Effector memory CD4-positive, alpha-beta T cell (primary cell): ENCODE results near the gene FNDC3B.

Experiments
- DNase-seq, 3 donors: peaks; one replicate each; pipeline ENCODE4 v3.0.0-alpha.2; 2020
- H3K27ac ChIP-seq: 2 replicates; pipeline ENCODE4 v1.7.0; 2013; ENCODE audit warnings: mild to moderate bottlenecking, low read length, moderate library complexity; ENCODE audit not compliant: insufficient read depth, poor library complexity, severe bottlenecking
- H3K27me3 ChIP-seq: replicated peaks from 2 replicates; pipeline ENCODE4 v1.7.0; 2013; ENCODE audit warnings: mild to moderate bottlenecking, low read length; ENCODE audit not compliant: insufficient read depth, control insufficient read depth, poor library complexity, severe bottlenecking
- H3K36me3 ChIP-seq: 2 replicates; pipeline ENCODE4 v1.7.0; 2013; ENCODE audit warnings: mild to moderate bottlenecking, low read length, moderate library complexity; ENCODE audit not compliant: control insufficient read depth, insufficient read depth
- H3K4me1 ChIP-seq: 2 replicates; pipeline ENCODE4 v1.7.0; 2013; ENCODE audit warnings: low read length, mild to moderate bottlenecking; ENCODE audit not compliant: control insufficient read depth, insufficient read depth, poor library complexity, severe bottlenecking
- H3K4me3 ChIP-seq: 2 replicates; pipeline ENCODE4 v1.7.0; 2013; ENCODE audit warnings: low read length, low read depth, mild to moderate bottlenecking; ENCODE audit not compliant: insufficient read depth, poor library complexity, severe bottlenecking
- H3K9me3 ChIP-seq: 2 replicates; pipeline ENCODE4 v1.7.0; 2013; ENCODE audit warnings: mild to moderate bottlenecking, low read length, moderate library complexity; ENCODE audit not compliant: control insufficient read depth

The FNDC3B gene

DNA sequence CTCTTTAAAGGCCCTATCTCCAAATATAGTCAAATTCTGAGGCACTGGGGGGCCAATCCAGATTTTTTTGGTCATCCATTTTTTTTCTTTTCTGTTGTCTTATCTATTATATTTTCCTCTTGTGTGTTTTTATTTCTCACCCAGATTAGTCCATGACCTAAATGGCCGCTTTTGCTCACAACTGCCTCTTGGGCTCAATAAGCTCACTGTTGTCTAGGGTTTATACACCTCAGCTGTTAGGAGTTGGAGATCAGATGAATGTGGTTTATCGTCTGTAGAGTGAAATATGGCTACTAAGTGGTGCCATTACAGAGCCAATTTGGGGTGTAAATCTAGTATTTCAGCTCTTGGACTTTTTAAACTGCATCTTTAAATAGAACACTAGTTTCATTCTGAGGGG lies 235.5 kb downstream of the FNDC3B start:
- Histone ChIP-seq H3K36me3 (no peaks in the 10 kb centered on the region), H3K27me3 (no peaks in the 10 kb centered on the region), H3K27ac (no peak overlapping the region), H3K4me3 (no peak overlapping the region), H3K4me1 (no peaks in the 10 kb centered on the region), H3K9me3 (no peaks in the 10 kb centered on the region)
- no peak for DNase-seq

DNA sequence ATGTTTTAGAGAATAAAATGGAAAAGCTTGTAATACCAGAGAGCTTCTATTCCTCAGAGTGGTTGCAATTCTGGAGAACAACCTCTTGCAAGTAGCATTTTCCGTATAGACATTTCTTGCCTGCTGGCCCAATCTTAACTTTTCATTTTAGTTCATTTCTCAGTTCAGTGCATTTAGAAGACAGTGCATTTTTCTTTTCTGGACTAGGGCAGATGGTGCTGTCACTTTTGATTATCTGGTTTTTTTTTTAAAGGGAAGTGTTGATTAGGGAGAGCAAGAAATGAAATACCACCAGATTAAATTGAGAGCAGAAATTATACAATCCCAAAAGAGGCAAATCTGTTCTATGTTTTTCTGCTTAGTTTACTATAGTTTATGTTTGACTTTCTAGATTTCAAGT lies 236.2 kb downstream of the FNDC3B start:
- H3K27ac ChIP-seq: no peak overlapping the region
- H3K36me3 ChIP-seq: no peaks in the 10 kb centered on the region

DNA sequence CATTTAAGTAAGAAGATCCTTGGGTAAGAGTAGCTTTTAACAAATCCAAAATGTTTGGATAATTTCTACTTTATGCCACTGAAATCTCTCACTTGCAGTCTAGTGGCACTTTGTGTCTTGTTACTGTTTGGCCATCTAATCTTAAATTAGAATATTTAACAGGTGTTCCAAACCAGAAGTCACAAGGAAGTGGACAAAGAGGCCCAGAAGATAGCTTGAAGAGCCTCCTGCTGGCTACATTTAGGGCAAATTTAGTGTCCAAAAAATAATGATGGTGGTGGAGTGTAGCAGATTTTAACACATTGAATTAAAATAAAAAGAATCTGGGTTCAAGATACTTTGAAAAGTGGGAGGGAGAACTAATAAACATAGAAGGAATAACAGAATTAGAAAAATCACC lies 236.7 kb downstream of the FNDC3B start:
- H3K4me3 ChIP-seq: no peak overlapping the region
- H3K4me1 ChIP-seq: no peaks in the 10 kb centered on the region
- no peaks in the 10 kb centered on the region for H3K36me3 ChIP-seq
- H3K27me3 ChIP-seq: no peaks in the 10 kb centered on the region
- H3K27ac ChIP-seq: no peak overlapping the region
- H3K9me3 ChIP-seq: no peaks in the 10 kb centered on the region
- no peak for DNase-seq

More for the DNA sequence above, 236.2 kb downstream of the FNDC3B start:
- no peak overlapping the region for H3K4me3 ChIP-seq
- no peaks in the 10 kb centered on the region for H3K27me3 ChIP-seq
- DNase-seq: no peak
- no peaks in the 10 kb centered on the region for H3K9me3 ChIP-seq
- no peaks in the 10 kb centered on the region for H3K4me1 ChIP-seq

DNA sequence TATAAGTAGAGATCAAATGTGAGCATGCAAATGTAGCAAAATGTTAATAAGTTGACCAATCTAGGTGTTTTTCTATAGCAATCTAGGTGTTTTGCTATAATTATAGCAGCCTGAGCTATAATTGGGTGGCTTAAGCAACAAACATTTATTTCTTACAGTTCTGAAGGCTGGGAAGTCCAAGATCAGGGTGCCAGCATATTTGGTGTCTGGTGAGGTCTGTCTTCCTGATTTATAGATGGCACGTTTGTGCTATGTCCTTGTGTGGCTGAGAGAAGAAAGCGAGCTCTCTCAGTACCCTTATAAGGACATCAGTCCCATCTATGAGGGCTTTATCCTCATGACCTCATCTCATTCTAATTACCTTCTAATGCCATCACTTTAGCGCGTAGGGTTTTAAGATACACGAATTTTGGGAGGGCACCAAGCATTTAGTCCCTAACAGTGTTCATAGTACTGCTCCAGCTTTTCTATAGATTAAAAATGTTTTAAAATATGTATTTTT lies 237.8 kb downstream of the FNDC3B start:
- Histone ChIP-seq H3K9me3 (no peaks in the 10 kb centered on the region), H3K27me3 (no peaks in the 10 kb centered on the region), H3K27ac (no peak overlapping the region), H3K4me1 (no peaks in the 10 kb centered on the region), H3K36me3 (no peaks in the 10 kb centered on the region), H3K4me3 (no peak overlapping the region)
- no peak for DNase-seq

DNA sequence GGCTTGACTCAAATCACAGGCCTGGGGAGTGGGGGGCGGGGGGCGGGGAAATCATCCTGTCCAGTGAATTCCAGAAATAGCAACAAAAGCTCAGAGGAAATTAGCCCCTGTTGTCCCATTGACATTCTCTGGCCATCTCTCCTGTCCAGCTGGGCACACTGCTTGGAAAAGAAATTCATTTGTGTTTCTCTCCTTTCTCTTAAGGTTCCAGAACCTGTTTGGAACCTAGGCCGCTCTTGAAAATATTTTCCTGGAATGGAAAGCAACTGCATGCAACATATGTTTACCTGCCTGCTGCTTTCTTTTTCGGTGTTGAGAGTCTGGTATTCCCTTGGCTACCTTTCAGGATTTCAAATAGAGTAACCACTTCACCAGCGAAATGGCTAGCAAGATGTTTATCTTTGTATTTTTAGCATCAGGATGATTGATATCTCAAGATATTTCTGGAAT lies 239.8 kb downstream of the FNDC3B start:
- Histone ChIP-seq H3K36me3 (no peaks in the 10 kb centered on the region), H3K4me3 (no peak overlapping the region), H3K27ac (no peak overlapping the region), H3K4me1 (no peaks in the 10 kb centered on the region), H3K27me3 (no peaks in the 10 kb centered on the region), H3K9me3 (no peaks in the 10 kb centered on the region)
- no peak for DNase-seq

DNA sequence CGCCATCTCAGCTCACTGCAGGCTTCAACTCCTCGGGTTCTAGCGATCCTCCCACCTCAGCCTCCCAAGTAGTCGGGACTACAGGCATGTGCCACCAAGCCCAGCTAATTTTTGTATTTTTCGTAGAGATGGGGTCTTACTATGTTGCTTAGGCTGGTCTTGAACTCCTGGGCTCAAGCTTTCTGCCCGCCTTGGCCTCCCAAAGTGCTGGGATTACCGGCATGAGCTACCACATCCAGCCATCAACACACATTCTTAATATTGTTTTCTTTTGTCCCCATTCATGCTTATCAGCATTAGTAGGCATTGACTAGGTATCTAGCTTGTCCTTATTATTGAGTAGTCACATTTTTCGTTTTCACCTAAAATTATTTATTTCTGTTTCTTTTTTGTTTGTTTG lies 240.6 kb downstream of the FNDC3B start:
- no peak overlapping the region for H3K4me3 ChIP-seq
- no peaks in the 10 kb centered on the region for H3K27me3 ChIP-seq
- H3K27ac ChIP-seq: no peak overlapping the region
- H3K36me3 ChIP-seq: no peaks in the 10 kb centered on the region
- DNase-seq: no peak
- no peaks in the 10 kb centered on the region for H3K4me1 ChIP-seq
- no peaks in the 10 kb centered on the region for H3K9me3 ChIP-seq

DNA sequence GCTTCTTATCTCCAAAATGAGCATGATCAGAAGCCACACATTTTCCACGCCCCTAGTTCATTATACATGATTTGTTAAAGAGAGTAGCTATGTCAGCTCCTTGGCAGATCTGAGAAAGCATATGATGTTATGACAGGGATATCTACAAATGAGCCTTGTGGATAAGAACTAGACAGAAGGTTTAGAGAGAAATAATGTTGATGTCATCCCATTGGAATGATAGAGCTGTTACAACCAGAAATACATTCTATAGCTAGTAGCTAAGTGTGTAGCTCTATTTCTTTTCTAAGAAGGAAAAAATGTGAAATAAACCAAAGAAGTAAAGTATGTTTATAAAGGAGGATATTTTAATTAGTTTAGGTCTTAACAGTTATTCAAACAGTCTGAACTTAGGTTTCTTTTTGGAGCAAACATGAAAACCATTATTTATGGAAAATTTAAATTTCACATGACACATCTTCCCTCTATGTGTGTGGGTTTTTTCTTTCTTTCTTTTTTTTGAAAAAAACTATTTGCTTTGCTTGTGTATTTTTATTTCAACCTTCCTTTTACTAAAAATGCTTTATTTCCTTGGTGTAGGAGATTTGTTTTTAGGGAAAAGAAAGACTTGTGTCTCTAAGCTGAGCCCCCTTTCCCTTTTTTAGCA lies 241.2 kb downstream of the FNDC3B start:
- H3K27ac ChIP-seq: no peak overlapping the region
- DNase-seq: no peak

DNA sequence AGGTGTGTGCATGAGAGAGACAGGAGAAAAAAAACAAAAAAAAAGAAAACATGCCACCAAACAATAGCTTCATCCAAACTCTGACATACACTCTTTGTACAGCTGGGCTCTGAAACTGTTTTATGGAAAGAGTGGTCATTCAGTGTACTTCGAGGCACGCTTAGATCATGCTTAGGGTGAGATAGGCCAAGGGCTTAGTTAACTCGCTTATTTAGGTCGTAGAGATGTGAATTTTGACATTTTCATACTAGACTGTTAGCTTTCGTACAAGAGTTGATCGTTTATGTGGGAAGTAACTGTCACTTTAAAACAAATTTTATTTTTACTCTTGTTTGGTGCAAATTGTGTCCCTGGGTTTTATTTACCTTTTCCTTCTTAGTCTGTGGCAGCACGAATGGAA lies 242.5 kb downstream of the FNDC3B start:
- no peak for DNase-seq
- Histone ChIP-seq H3K4me1 (no peaks in the 10 kb centered on the region), H3K36me3 (no peaks in the 10 kb centered on the region), H3K27me3 (no peaks in the 10 kb centered on the region), H3K4me3 (no peak overlapping the region), H3K9me3 (no peaks in the 10 kb centered on the region), H3K27ac (no peak overlapping the region)

More for the DNA sequence above, 241.2 kb downstream of the FNDC3B start:
- Histone ChIP-seq H3K4me3 (no peak overlapping the region), H3K4me1 (no peaks in the 10 kb centered on the region), H3K9me3 (no peaks in the 10 kb centered on the region), H3K36me3 (no peaks in the 10 kb centered on the region), H3K27me3 (no peaks in the 10 kb centered on the region)

DNA sequence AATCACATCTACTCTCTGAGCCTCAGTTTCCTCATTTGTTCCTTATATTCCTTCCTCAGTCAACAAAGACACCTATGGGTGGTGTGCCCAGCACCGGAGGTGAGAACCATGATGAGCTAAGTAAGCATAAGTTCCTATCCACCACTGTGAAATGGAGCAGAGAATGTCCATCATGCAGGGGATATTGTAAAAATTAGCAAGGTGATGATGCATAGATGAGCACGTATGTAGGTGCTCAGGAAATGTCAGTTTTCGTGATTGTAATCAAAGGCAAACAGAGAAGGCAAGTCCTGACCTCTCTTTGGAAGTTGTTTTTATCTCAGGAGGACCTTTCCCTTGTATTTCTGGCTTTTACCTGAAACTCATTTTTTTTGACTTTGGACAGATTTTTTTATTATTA lies 243.5 kb downstream of the FNDC3B start:
- no peaks in the 10 kb centered on the region for H3K9me3 ChIP-seq
- no peak overlapping the region for H3K27ac ChIP-seq
- DNase-seq: no peak
- no peaks in the 10 kb centered on the region for H3K4me1 ChIP-seq
- H3K27me3 ChIP-seq: no peaks in the 10 kb centered on the region
- H3K4me3 ChIP-seq: no peak overlapping the region
- no peaks in the 10 kb centered on the region for H3K36me3 ChIP-seq

DNA sequence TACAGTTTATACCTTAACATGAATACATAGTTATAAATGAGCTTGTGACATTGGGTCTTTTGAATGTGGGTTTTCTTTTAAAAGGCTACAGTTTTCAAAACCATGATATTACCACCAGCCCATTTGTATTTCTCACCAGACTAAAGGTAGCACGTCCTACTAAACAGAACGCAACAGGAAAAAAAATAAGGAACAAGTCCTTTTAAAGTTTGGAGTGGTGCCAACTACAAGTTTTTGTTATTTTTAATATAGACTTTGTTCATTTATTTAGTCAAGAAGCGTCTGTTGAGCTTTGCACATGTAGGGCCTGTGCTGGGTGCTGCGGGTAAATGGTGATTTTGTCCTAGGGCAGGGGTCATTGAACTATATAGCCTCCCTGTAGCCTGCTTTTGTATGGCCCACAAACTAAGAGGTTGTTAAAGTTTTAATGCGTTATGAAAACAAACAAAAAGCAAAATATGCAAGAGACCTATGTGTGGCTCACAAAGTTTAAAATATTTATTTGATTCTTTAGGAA lies 244.5 kb downstream of the FNDC3B start:
- Histone ChIP-seq H3K27me3 (no peaks in the 10 kb centered on the region), H3K4me1 (no peaks in the 10 kb centered on the region), H3K27ac (no peak overlapping the region), H3K36me3 (no peaks in the 10 kb centered on the region), H3K9me3 (no peaks in the 10 kb centered on the region), H3K4me3 (no peak overlapping the region)
- no peak for DNase-seq
